HUES48 (cell line): ENCODE data around the gene SLC35G3.
"Not testable (repeated sequence)": the region's sequence is repeated elsewhere in the genome, so short reads cannot be mapped to it uniquely, and the experiment has no call there.

ENCODE experiments used
- H3K27ac ChIP-seq: one replicate; pipeline ENCODE4 v1.7.0; 2013; ENCODE audit warnings: low read depth, low read length, inconsistent platforms
- H3K27me3 ChIP-seq: 2 replicates; pipeline ENCODE4 v1.6.1; 2013; ENCODE audit warnings: mild to moderate bottlenecking, low read length; ENCODE audit not compliant: control insufficient read depth, insufficient read depth
- H3K36me3 ChIP-seq: 2 replicates; pipeline ENCODE4 v1.6.1; 2013; ENCODE audit warnings: low read length; ENCODE audit not compliant: control insufficient read depth, insufficient read depth
- H3K4me1 ChIP-seq: 2 replicates; pipeline ENCODE4 v1.6.1; 2013; ENCODE audit warnings: mild to moderate bottlenecking, low read length; ENCODE audit not compliant: control insufficient read depth, insufficient read depth
- H3K4me3 ChIP-seq: 2 replicates; pipeline ENCODE4 v1.5.1; 2013; ENCODE audit warnings: mild to moderate bottlenecking, low read depth, low read length
- H3K9ac ChIP-seq: 2 replicates; pipeline ENCODE4 v1.6.1; 2013; ENCODE audit warnings: mild to moderate bottlenecking, low read depth, low read length, moderate library complexity
- H3K9me3 ChIP-seq: 2 replicates; pipeline ENCODE4 v1.6.1; 2013; ENCODE audit warnings: low read length; ENCODE audit not compliant: control insufficient read depth, insufficient read depth

SLC35G3 gene

GRCh38 chr17:35164716-35165115 is 29.5 kb downstream of the SLC35G3 start:
- H3K9ac ChIP-seq = no peak overlapping the region
- H3K27ac ChIP-seq = no peak overlapping the region
- 0 out of 2 replicates have a peak, but pooled peaks cover 3% of the 10 kb centered on the region for H3K4me1 ChIP-seq
- H3K9me3 ChIP-seq = no peaks in the 10 kb centered on the region
- H3K4me3 ChIP-seq = no peak overlapping the region
- H3K36me3 ChIP-seq = no peaks in the 10 kb centered on the region
- H3K27me3 ChIP-seq = no peaks in the 10 kb centered on the region

GRCh38 chr17:35163886-35164285 is 30.3 kb downstream of the SLC35G3 start:
- H3K36me3 ChIP-seq = no peaks in the 10 kb centered on the region
- no peaks in the 10 kb centered on the region for H3K9me3 ChIP-seq
- H3K9ac ChIP-seq = no peak overlapping the region
- no peak overlapping the region for H3K4me3 ChIP-seq
- no peak overlapping the region for H3K27ac ChIP-seq
- H3K27me3 ChIP-seq = no peaks in the 10 kb centered on the region
- 0 out of 2 replicates have a peak, but pooled peaks cover 3% of the 10 kb centered on the region for H3K4me1 ChIP-seq

- Histone ChIP-seq H3K9me3 (no peaks in the 10 kb centered on the region), H3K27me3 (no peaks in the 10 kb centered on the region), H3K4me1 (0 out of 2 replicates have a peak, but pooled peaks cover 3% of the 10 kb centered on the region), H3K36me3 (no peaks in the 10 kb centered on the region), H3K4me3 (no peak overlapping the region), H3K27ac (no peak overlapping the region), H3K9ac (no peak overlapping the region)
These were observed 31.4 kb downstream of the SLC35G3 start for GRCh38 chr17:35162755-35163154.

GRCh38 chr17:35161281-35161761 is 32.9 kb downstream of the SLC35G3 start:
- Histone ChIP-seq H3K4me1 (0 out of 2 replicates have a peak, but pooled peaks cover 3% of the 10 kb centered on the region), H3K27me3 (no peaks in the 10 kb centered on the region), H3K9me3 (no peaks in the 10 kb centered on the region), H3K36me3 (no peaks in the 10 kb centered on the region), H3K9ac (no peak overlapping the region), H3K27ac (no peak overlapping the region), H3K4me3 (no peak overlapping the region)

GRCh38 chr17:35160354-35161201 is 33.6 kb downstream of the SLC35G3 start:
- H3K36me3 ChIP-seq = no peaks in the 10 kb centered on the region
- no peak overlapping the region for H3K9ac ChIP-seq
- no peaks in the 10 kb centered on the region for H3K27me3 ChIP-seq
- 0 out of 2 replicates have a peak, but pooled peaks cover 3% of the 10 kb centered on the region for H3K4me1 ChIP-seq
- no peaks in the 10 kb centered on the region for H3K9me3 ChIP-seq
- no peak overlapping the region for H3K4me3 ChIP-seq
- no peak overlapping the region for H3K27ac ChIP-seq

GRCh38 chr17:35159940-35160339 is 34.3 kb downstream of the SLC35G3 start:
- H3K36me3 ChIP-seq = no peaks in the 10 kb centered on the region
- no peak overlapping the region for H3K27ac ChIP-seq
- H3K9me3 ChIP-seq = no peaks in the 10 kb centered on the region
- 0 out of 2 replicates have a peak, but pooled peaks cover 3% of the 10 kb centered on the region for H3K4me1 ChIP-seq
- H3K9ac ChIP-seq = no peak overlapping the region
- no peaks in the 10 kb centered on the region for H3K27me3 ChIP-seq
- no peak overlapping the region for H3K4me3 ChIP-seq

- no peaks in the 10 kb centered on the region for H3K36me3 ChIP-seq
- H3K9ac ChIP-seq = no peak overlapping the region
- no peak overlapping the region for H3K27ac ChIP-seq
- H3K4me3 ChIP-seq = no peak overlapping the region
- no peaks in the 10 kb centered on the region for H3K9me3 ChIP-seq
- no peaks in the 10 kb centered on the region for H3K4me1 ChIP-seq
- no peaks in the 10 kb centered on the region for H3K27me3 ChIP-seq
These were observed 38.9 kb downstream of the SLC35G3 start for GRCh38 chr17:35155246-35155645.

- H3K9me3 ChIP-seq = no peaks in the 10 kb centered on the region
- no peaks in the 10 kb centered on the region for H3K27me3 ChIP-seq
- H3K9ac ChIP-seq = no peak overlapping the region
- no peaks in the 10 kb centered on the region for H3K4me1 ChIP-seq
- no peak overlapping the region for H3K4me3 ChIP-seq
- no peak overlapping the region for H3K27ac ChIP-seq
- H3K36me3 ChIP-seq = no peaks in the 10 kb centered on the region
These were observed 39.7 kb downstream of the SLC35G3 start for GRCh38 chr17:35154196-35155165.

- Histone ChIP-seq H3K27ac (no peak overlapping the region), H3K4me1 (no peaks in the 10 kb centered on the region), H3K9ac (no peak overlapping the region), H3K4me3 (no peak overlapping the region), H3K27me3 (no peaks in the 10 kb centered on the region), H3K36me3 (no peaks in the 10 kb centered on the region), H3K9me3 (no peaks in the 10 kb centered on the region)
These were observed 41.6 kb downstream of the SLC35G3 start for GRCh38 chr17:35152421-35153140.

- H3K27ac ChIP-seq, H3K9ac ChIP-seq, H3K27me3 ChIP-seq, H3K9me3 ChIP-seq, H3K4me3 ChIP-seq, H3K4me1 ChIP-seq, H3K36me3 ChIP-seq: not testable (repeated sequence)
These were observed 43.1 kb downstream of the SLC35G3 start for GRCh38 chr17:35151080-35151479.
